Skeletal muscle satellite cell (primary cell): ENCODE results near the gene MRPL1.
A peak's percentile ranks its signal among the peaks of the same experiment; 100 is the strongest.
"Not testable (repeated sequence)": the region's sequence is repeated elsewhere in the genome, so short reads cannot be mapped to it uniquely, and the experiment has no call there.

Experiments
- H3K27me3 ChIP-seq: 2 replicates; pipeline ENCODE4 v1.7.0; 2013; ENCODE audit warnings: low read length; ENCODE audit not compliant: control insufficient read depth, insufficient read depth
- H3K36me3 ChIP-seq: 2 replicates; pipeline ENCODE4 v1.7.0; 2013; ENCODE audit warnings: mild to moderate bottlenecking, control low read depth, low read length; ENCODE audit not compliant: insufficient read depth
- H3K4me1 ChIP-seq: 2 replicates; pipeline ENCODE4 v1.7.0; 2013; ENCODE audit warnings: low read length; ENCODE audit not compliant: control insufficient read depth, insufficient read depth
- H3K4me2 ChIP-seq: 2 replicates; pipeline ENCODE4 v1.7.0; 2013; ENCODE audit warnings: mild to moderate bottlenecking, low read length
- H3K4me3 ChIP-seq: 2 replicates; pipeline ENCODE4 v1.7.0; 2013; ENCODE audit warnings: low read length
- H3K9ac ChIP-seq: 2 replicates; pipeline ENCODE4 v1.7.0; 2013; ENCODE audit warnings: mild to moderate bottlenecking, low read depth, low read length, moderate library complexity
- H3K9me3 ChIP-seq: replicated peaks from 2 replicates; pipeline ENCODE4 v1.7.0; 2013; ENCODE audit warnings: mild to moderate bottlenecking, control low read depth, low read length

Gene MRPL1

GRCh38 chr4:77854431-77855111 is 8.1 kb upstream of the MRPL1 start:
- H3K9ac ChIP-seq = no peak overlapping the region
- no peak overlapping the region for H3K4me2 ChIP-seq
- H3K4me3 ChIP-seq = no peak overlapping the region
- H3K27me3 ChIP-seq = no peaks in the 10 kb centered on the region
- no peaks in the 10 kb centered on the region for H3K4me1 ChIP-seq
- H3K36me3 ChIP-seq = no peaks in the 10 kb centered on the region
- no peaks in the 10 kb centered on the region for H3K9me3 ChIP-seq

DNA sequence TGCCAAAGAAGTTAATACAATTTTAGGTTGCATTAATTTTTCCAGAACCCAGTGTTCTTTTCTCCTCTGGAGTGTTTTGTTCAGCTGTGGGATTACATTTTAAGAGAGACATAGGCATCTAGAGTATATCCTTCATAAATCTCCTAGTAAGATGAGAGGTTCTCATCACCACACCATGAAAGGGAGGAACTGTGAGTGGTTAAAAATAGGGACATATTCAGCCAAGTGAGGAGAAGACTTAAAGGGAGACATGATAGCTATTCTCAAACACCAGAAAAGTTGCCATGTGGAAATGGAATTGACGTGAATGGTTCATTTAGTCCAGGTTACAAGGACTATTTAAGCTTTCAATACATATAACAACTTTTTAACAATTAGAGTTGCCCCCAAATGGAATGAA is 6.5 kb upstream of the MRPL1 start:
- no peaks in the 10 kb centered on the region for H3K9me3 ChIP-seq
- no peaks in the 10 kb centered on the region for H3K4me1 ChIP-seq
- no peaks in the 10 kb centered on the region for H3K36me3 ChIP-seq
- H3K4me2 ChIP-seq = no peak overlapping the region
- H3K27me3 ChIP-seq = no peaks in the 10 kb centered on the region
- H3K9ac ChIP-seq = no peak overlapping the region
- no peak overlapping the region for H3K4me3 ChIP-seq

DNA sequence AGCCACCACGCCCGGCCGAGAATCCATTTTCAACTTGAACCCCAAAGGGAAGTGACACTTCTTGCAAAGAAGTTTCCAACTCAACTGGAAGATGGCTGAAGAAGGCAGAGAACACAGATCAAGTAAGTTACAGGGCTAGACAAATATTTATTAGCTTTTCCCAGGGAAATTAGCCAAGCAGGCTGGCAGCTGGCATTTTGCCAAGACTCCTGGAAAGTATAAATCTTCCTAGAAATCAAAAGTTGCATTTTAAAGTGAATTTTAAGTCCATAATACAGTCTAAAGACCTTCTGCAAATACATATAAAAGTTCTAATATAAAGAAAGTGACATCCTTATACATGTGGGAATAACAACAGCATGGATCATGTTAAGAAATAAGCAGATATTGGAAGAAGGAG is 3.4 kb upstream of the MRPL1 start:
- H3K4me3 ChIP-seq = no peak overlapping the region
- H3K9me3 ChIP-seq = no peaks in the 10 kb centered on the region
- peaks cover 15% of the 10 kb centered on the region for H3K4me1 ChIP-seq
- no peak overlapping the region for H3K4me2 ChIP-seq
- H3K9ac ChIP-seq = no peak overlapping the region
- no peaks in the 10 kb centered on the region for H3K36me3 ChIP-seq
- H3K27me3 ChIP-seq = no peaks in the 10 kb centered on the region

DNA sequence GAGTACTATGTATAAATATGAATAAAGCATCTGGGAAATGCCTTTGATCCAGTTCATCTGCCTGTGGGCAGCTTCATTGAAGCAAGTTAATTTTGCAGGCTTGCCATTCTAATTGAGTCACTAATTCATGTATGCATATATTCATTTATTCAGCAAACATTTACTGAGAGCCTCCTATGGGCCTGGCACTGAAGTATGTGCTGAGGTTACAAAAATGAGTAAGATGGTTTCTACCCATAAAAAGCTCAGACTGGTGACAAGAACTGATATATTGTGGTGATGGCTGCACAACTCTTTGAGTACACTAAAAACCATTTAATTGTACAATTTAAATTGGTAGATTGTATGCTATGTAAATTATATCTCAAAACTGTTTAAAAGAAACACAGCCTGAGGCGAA is 1.1 kb upstream of the MRPL1 start:
- Histone ChIP-seq H3K4me1 (peaks cover 15% of the 10 kb centered on the region), H3K9me3 (no peaks in the 10 kb centered on the region), H3K9ac (peak overlapping the region; percentile 96), H3K36me3 (no peaks in the 10 kb centered on the region), H3K4me3 (peak overlapping the region; percentile 80), H3K27me3 (no peaks in the 10 kb centered on the region), H3K4me2 (peak overlapping the region; percentile 86)

- peak overlapping the region; percentile 86 for H3K4me2 ChIP-seq
- H3K4me3 ChIP-seq = peak overlapping the region; percentile 80
- H3K36me3 ChIP-seq, H3K27me3 ChIP-seq, H3K9me3 ChIP-seq: not testable (repeated sequence)
- peaks cover 15% of the 10 kb centered on the region for H3K4me1 ChIP-seq
- peak overlapping the region; percentile 96 for H3K9ac ChIP-seq
Observed at GRCh38 chr4:77863341-77863740, 711 bp downstream of the MRPL1 start.

DNA sequence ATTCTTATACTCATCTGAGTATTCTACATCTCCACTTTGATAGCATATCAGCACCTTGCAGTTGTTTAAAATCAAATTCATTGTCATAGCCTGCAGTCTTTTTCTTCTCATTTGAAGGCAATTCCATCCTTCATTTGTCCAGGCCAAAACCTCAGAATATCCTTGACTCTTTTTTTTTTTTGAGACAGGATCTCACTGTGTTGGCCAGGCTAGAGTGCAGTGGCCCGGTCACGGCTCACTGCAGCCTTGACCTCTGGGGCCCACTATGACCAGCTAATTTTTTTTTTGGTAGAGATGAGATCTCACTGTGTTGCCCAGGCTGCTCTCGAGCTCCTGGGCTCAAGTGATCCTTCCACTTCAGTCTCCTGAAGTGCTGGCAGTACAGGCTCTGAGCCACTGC is 2.6 kb downstream of the MRPL1 start:
- H3K36me3 ChIP-seq = peaks cover 3% of the 10 kb centered on the region
- H3K9me3 ChIP-seq = no peaks in the 10 kb centered on the region
- H3K27me3 ChIP-seq = no peaks in the 10 kb centered on the region
- H3K4me2 ChIP-seq = no peak overlapping the region
- H3K9ac ChIP-seq = no peak overlapping the region
- H3K4me1 ChIP-seq = peaks cover 15% of the 10 kb centered on the region
- no peak overlapping the region for H3K4me3 ChIP-seq

DNA sequence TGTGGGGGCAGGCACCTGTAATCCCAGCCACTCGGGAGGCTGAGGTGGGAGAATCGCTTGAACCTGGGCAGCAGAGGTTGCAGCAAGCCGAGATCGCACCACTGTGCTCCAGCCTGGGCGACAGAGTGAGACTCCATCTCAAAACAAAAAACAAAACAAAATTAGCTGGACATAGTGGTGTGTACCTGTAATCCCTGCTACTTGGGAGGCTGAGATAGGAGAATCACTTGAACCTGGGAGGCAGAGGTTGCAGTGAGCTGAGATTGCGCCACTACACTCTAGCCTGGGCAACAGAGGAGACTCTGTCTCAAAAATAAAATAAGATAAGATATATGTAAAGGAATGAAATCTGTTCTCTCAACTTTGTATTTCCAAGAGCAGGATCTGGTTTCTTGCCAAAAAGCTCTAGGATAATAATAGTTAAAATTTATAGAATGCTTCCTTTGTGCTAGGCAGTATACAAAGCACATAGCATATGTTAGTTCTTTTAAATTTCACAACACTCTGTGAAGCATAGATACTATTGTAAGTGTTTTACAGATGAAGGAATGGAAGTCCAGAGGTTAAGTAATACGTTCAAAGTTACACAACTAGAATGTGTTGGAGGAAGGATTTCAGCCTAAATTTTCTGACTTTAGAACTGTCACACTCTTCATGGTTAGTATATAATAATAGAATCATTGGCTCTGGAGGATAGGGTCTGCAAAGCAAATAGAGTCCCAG is 10.3 kb downstream of the MRPL1 start:
- H3K9ac ChIP-seq = no peak overlapping the region
- no peak overlapping the region for H3K4me2 ChIP-seq
- H3K36me3 ChIP-seq = peaks cover 10% of the 10 kb centered on the region
- H3K27me3 ChIP-seq = no peaks in the 10 kb centered on the region
- no peaks in the 10 kb centered on the region for H3K9me3 ChIP-seq
- H3K4me1 ChIP-seq = no peaks in the 10 kb centered on the region
- no peak overlapping the region for H3K4me3 ChIP-seq

GRCh38 chr4:77877167-77877566 is 14.5 kb downstream of the MRPL1 start:
- Histone ChIP-seq H3K4me3 (no peak overlapping the region), H3K9me3 (no peaks in the 10 kb centered on the region), H3K4me2 (no peak overlapping the region), H3K27me3 (no peaks in the 10 kb centered on the region), H3K4me1 (peaks cover 6% of the 10 kb centered on the region), H3K9ac (no peak overlapping the region), H3K36me3 (peaks cover 14% of the 10 kb centered on the region)

- Histone ChIP-seq H3K9ac (no peak overlapping the region), H3K27me3 (no peaks in the 10 kb centered on the region), H3K36me3 (peaks cover 14% of the 10 kb centered on the region), H3K9me3 (no peaks in the 10 kb centered on the region), H3K4me2 (no peak overlapping the region), H3K4me3 (no peak overlapping the region), H3K4me1 (peaks cover 8% of the 10 kb centered on the region)
Observed at GRCh38 chr4:77877771-77878565, 15.3 kb downstream of the MRPL1 start.

GRCh38 chr4:77880784-77881183 is 18.2 kb downstream of the MRPL1 start:
- Histone ChIP-seq H3K9ac (no peak overlapping the region), H3K9me3 (no peaks in the 10 kb centered on the region), H3K4me2 (no peak overlapping the region), H3K36me3 (peaks cover 35% of the 10 kb centered on the region), H3K4me3 (no peak overlapping the region), H3K27me3 (no peaks in the 10 kb centered on the region), H3K4me1 (peaks cover 8% of the 10 kb centered on the region)

DNA sequence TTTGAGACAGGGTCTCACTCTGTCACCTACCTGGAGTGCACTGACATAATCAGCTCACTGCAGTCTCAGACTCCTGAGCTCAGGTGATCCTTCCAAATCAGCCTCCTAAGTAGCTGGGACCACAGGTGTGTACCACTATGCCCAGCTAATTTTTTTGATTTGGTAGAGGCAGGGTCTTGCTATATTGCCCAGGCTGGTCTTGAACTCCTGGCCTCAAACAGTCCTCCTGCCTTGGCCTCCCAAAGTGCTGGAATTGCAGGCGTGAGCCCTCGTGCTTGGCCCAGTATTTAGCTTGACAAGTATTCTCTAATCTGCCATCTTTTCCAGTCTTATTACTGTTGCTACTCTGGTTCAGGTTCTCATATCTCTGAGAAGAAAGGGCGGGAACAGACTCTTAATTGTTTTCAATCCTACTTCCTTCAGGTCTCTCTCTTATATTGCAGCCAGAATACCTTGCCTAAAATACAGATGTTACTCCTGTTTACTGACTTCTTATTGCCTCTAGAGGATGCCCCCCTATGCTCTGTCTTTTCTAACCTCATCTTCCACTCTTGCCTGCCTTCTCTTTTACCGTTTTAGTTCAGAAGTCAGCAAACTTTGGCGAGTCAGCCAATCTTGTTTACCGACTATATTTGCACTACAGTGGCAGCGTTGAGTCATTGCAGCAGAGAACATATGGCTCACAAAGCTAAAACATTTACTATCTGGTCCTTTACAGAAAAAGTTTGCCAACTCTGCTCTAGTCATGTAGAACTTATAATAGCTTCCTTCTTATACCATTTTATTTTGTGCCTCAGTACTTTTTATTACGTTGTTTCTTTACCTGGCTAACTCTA is 19.0 kb downstream of the MRPL1 start:
- Histone ChIP-seq H3K36me3 (peaks cover 38% of the 10 kb centered on the region), H3K27me3 (no peaks in the 10 kb centered on the region)

More for the DNA sequence above, 19.0 kb downstream of the MRPL1 start:
- Histone ChIP-seq H3K9ac (no peak overlapping the region), H3K9me3 (no peaks in the 10 kb centered on the region), H3K4me1 (peaks cover 8% of the 10 kb centered on the region), H3K4me2 (no peak overlapping the region), H3K4me3 (no peak overlapping the region)
